GM23338 (cell line): Measurements from ENCODE around the gene EMC9. TPM values are rescaled to one million over a fixed set of nuclear protein-coding genes. Genes with fewer than 3 reads are reported as not detected.
A peak's percentile ranks its signal among the peaks of the same experiment; 100 is the strongest.

Experiments used
- ATAC-seq: fragments of 200-7000 bp; cut with Tn5 transposase; 3 replicates; pipeline ENCODE4 v1.9.1; 2020
- DNase-seq: peaks from one replicate; pipeline ENCODE4 v3.0.0-alpha.2; 2015; ENCODE audit warnings: low spot score
- H2AFZ ChIP-seq: fragments of 200-600 bp; sonication (generic); 2 replicates; pipeline ENCODE4 v1.8.0; 2016; ENCODE audit warnings: antibody characterized with exemption, mild to moderate bottlenecking, moderate library complexity
- H3F3A ChIP-seq: fragments of 200-600 bp; sonication (generic); replicated peaks from 2 replicates; pipeline ENCODE4 v1.8.0; 2017; ENCODE audit warnings: antibody characterized with exemption, mixed run types, low read depth
- H3K27ac ChIP-seq: fragments of 200-600 bp; sonication (generic); 2 replicates; pipeline ENCODE4 v1.6.1; 2016; ENCODE audit warnings: low read depth
- H3K27me3 ChIP-seq: fragments of 200-600 bp; sonication (generic); 2 replicates; pipeline ENCODE4 v1.8.0; 2016; ENCODE audit warnings: mild to moderate bottlenecking, mixed run types, moderate library complexity; ENCODE audit not compliant: insufficient read depth
- H3K36me3 ChIP-seq: fragments of 200-600 bp; sonication (generic); 2 replicates; pipeline ENCODE4 v1.8.0; 2016; ENCODE audit warnings: mild to moderate bottlenecking; ENCODE audit not compliant: insufficient read depth
- H3K4me1 ChIP-seq: fragments of 200-600 bp; sonication (generic); 2 replicates; pipeline ENCODE4 v1.8.0; 2016; ENCODE audit warnings: mild to moderate bottlenecking, moderate library complexity; ENCODE audit not compliant: insufficient read depth
- H3K4me2 ChIP-seq: fragments of 200-600 bp; sonication (generic); 2 replicates; pipeline ENCODE4 v1.7.1; 2017; ENCODE audit warnings: mixed run types
- H3K4me3 ChIP-seq: fragments of 200-600 bp; sonication (generic); 2 replicates; pipeline ENCODE4 v1.6.1; 2016; ENCODE audit warnings: mixed run types
- H3K79me2 ChIP-seq: fragments of 200-600 bp; sonication (generic); replicated peaks from 2 replicates; pipeline ENCODE4 v1.8.0; 2017; ENCODE audit warnings: mild to moderate bottlenecking; ENCODE audit not compliant: insufficient read depth
- H3K9me2 ChIP-seq: fragments of 200-600 bp; sonication (generic); 2 replicates; pipeline ENCODE4 v1.8.0; 2017; ENCODE audit not compliant: insufficient read depth
- H4K20me1 ChIP-seq: fragments of 200-600 bp; sonication (generic); replicated peaks from 2 replicates; pipeline ENCODE4 v1.8.0; 2017; ENCODE audit warnings: mild to moderate bottlenecking; ENCODE audit not compliant: insufficient read depth
- H3K27ac Mint-ChIP-seq: 2 replicates; pipeline ENCODE4 v1.8.0; 2020; ENCODE audit warnings: inconsistent platforms, mild to moderate bottlenecking, moderate library complexity, mixed read lengths
- H3K27me3 Mint-ChIP-seq: 3 replicates; pipeline ENCODE4 v1.8.0; 2022; ENCODE audit warnings: low read depth, mild to moderate bottlenecking, moderate library complexity, mixed read lengths, inconsistent platforms; ENCODE audit not compliant: insufficient read depth, poor library complexity
- H3K36me3 Mint-ChIP-seq: 3 replicates; pipeline ENCODE4 v1.8.0; 2021; ENCODE audit warnings: low read depth, mild to moderate bottlenecking, inconsistent platforms, moderate library complexity, mixed read lengths
- H3K4me1 Mint-ChIP-seq: 3 replicates; pipeline ENCODE4 v1.8.0; 2020; ENCODE audit warnings: mild to moderate bottlenecking, inconsistent platforms, mixed read lengths
- H3K4me3 Mint-ChIP-seq: 3 replicates; pipeline ENCODE4 v1.8.0; 2021; ENCODE audit warnings: moderate library complexity, mild to moderate bottlenecking, inconsistent platforms, mixed read lengths
- H3K9me3 Mint-ChIP-seq: 3 replicates; pipeline ENCODE4 v1.8.0; 2020; ENCODE audit warnings: moderate library complexity, mild to moderate bottlenecking, inconsistent platforms, mixed read lengths
- CREB1 ChIP-seq: fragments of 250-450 bp; sonication (Bioruptor Pico); IDR thresholded peaks from 2 replicates; pipeline ENCODE4 v1.5.0; 2020; ENCODE audit warnings: low read depth, mild to moderate bottlenecking, moderate library complexity
- CTCF ChIP-seq, 2 experiments: fragments of 200-600 bp in 1 of 2; sonication (generic) in 1 of 2; conservative IDR thresholded peaks; 2 replicates each; pipeline versions ENCODE4 v1.5.1 to v1.6.1; 2016 to 2017; ENCODE audit warnings: antibody characterized with exemption in 2 of 2, low read depth in 2 of 2, mild to moderate bottlenecking in 2 of 2, moderate library complexity in 1 of 2
- ETS1 ChIP-seq: IDR thresholded peaks from 2 replicates; pipeline ENCODE4 v1.6.1; 2016; ENCODE audit warnings: antibody characterized with exemption
- EZH2 ChIP-seq: fragments of 200-600 bp; sonication (generic); IDR thresholded peaks from one replicate; pipeline ENCODE4 v1.8.0; 2017; ENCODE audit warnings: antibody characterized with exemption, mild to moderate bottlenecking, low read depth; ENCODE audit not compliant: unreplicated experiment
- EZH2phosphoT487 ChIP-seq: fragments of 200-600 bp; sonication (generic); IDR thresholded peaks from one replicate; pipeline ENCODE4 v1.8.1; 2018; ENCODE audit warnings: antibody characterized with exemption; ENCODE audit not compliant: unreplicated experiment
- JUNB ChIP-seq: IDR thresholded peaks from one replicate; pipeline ENCODE4 v1.6.1; 2016; ENCODE audit warnings: antibody characterized with exemption; ENCODE audit not compliant: unreplicated experiment
- NANOG ChIP-seq: IDR thresholded peaks from 2 replicates; pipeline ENCODE4 v1.6.1; 2016; ENCODE audit warnings: antibody characterized with exemption, borderline replicate concordance
- POLR2AphosphoS5 ChIP-seq: IDR thresholded peaks from 2 replicates; pipeline ENCODE4 v1.6.1; 2016; ENCODE audit warnings: antibody characterized with exemption, low read depth
- REST ChIP-seq: IDR thresholded peaks from one replicate; pipeline ENCODE4 v1.6.1; 2018; ENCODE audit warnings: antibody characterized with exemption; ENCODE audit not compliant: unreplicated experiment
- STAT1 ChIP-seq: IDR thresholded peaks from one replicate; pipeline ENCODE4 v1.6.1; 2016; ENCODE audit warnings: antibody characterized with exemption; ENCODE audit not compliant: unreplicated experiment
- ZNF114 ChIP-seq: fragments of 250-450 bp; sonication (Bioruptor Pico); IDR thresholded peaks from 2 replicates; pipeline ENCODE4 v1.5.0; 2020; ENCODE audit warnings: mild to moderate bottlenecking, moderate library complexity
- ZNF331 ChIP-seq: fragments of 250-450 bp; sonication (Bioruptor Pico); IDR thresholded peaks from 2 replicates; pipeline ENCODE4 v1.5.0; 2020; ENCODE audit warnings: low read depth, mild to moderate bottlenecking, moderate library complexity
- ZNF462 ChIP-seq: fragments of 250-450 bp; sonication (Bioruptor Pico); IDR thresholded peaks from 2 replicates; pipeline ENCODE4 v1.5.0; 2020; ENCODE audit warnings: mild to moderate bottlenecking, moderate library complexity
- polyA plus RNA-seq: library from polyadenylated mRNA; unstranded; fragments of >200 nt; fragmentation: Nextera tagmentation; extraction: Ambion mirVana; gene quantifications from 2 replicates; pipeline ENCODE4 v1.2.1, GENCODE V29; 2016
- total RNA-seq: library from RNA; depleted of rRNA; stranded (reverse); fragments of >200 nt; shearing (Covaris generic); gene quantifications from 2 replicates; pipeline ENCODE4 v1.2.3, GENCODE V29; 2014

Gene EMC9
- total and polyA plus RNA-seq, 2 experiments from 2014 or later: 30.0 to 64.2 TPM

- H3K27ac Mint-ChIP-seq: no peak overlapping the region
- no peak for ATAC-seq
- H3K36me3 ChIP-seq: no peaks in the 10 kb centered on the region; the same call in 1 of the 2 replicates
Measured at GRCh38 chr14:24186831-24187538, 45.6 kb upstream of the EMC9 start.

More at GRCh38 chr14:24186831-24187538, 45.6 kb upstream of the EMC9 start:
- no peak overlapping the region for H3K27ac ChIP-seq
- H3K27me3 Mint-ChIP-seq: peaks cover 27% of the 10 kb centered on the region
- peaks cover 17% of the 10 kb centered on the region for H3K4me1 Mint-ChIP-seq
- no peak for DNase-seq
- H3K27me3 ChIP-seq: no peaks in the 10 kb centered on the region
- H2AFZ ChIP-seq: no peak overlapping the region
- peaks cover 10% of the 10 kb centered on the region for H3K4me1 ChIP-seq
- TF ChIP-seq CREB1 (CRISPR knock-in tag): no peak
- TF ChIP-seq REST: no peak
- no peak for TF ChIP-seq EZH2phosphoT487
- TF ChIP-seq POLR2AphosphoS5: no peak
- TF ChIP-seq JUNB: no peak
- TF ChIP-seq ZNF462 (CRISPR knock-in tag): no peak
- TF ChIP-seq ZNF114: no peak
- TF ChIP-seq NANOG: no peak
- TF ChIP-seq EZH2: no peak
- no peak for TF ChIP-seq STAT1
- no peak for TF ChIP-seq CTCF (conservative IDR thresholded peaks at IDR 0.05; ENCODE audit: low read depth in 2 of 2)
- TF ChIP-seq ZNF331 (CRISPR knock-in tag): no peak
- TF ChIP-seq ETS1: no peak
- peak overlapping the region; percentile 94; the same call in 1 of the 2 replicates for H3K4me2 ChIP-seq
- no peak overlapping the region for H3K4me3 ChIP-seq
- peaks cover 72% of the 10 kb centered on the region for H3K36me3 Mint-ChIP-seq
- H3K9me3 Mint-ChIP-seq: peaks cover 3% of the 10 kb centered on the region; the same call in 2 of the 3 replicates
- peaks cover 6% of the 10 kb centered on the region for H4K20me1 ChIP-seq
- peaks cover 13% of the 10 kb centered on the region; the same call in 1 of the 2 replicates for H3K79me2 ChIP-seq
- no peaks in the 10 kb centered on the region; the same call in 1 of the 2 replicates for H3F3A ChIP-seq
- H3K9me2 ChIP-seq: no peaks in the 10 kb centered on the region
- peak overlapping the region; percentile 96 for H3K4me3 Mint-ChIP-seq
